ENCODE measurements around the gene SH3PXD2A. TPM values are rescaled to one million over a fixed set of nuclear protein-coding genes. Genes with fewer than 3 reads are reported as not detected.

Gene SH3PXD2A
- total RNA-seq, 1 experiment from 2014 or later, result 3.4 TPM

GRCh38 chr10:103834436-103835095, 20.8 kb downstream of the SH3PXD2A start:
- no peak for DNase-seq (ENCODE audit: low read depth)

- DNase-seq (ENCODE audit: low read depth), result no peak
These were observed 21.5 kb downstream of the SH3PXD2A start for GRCh38 chr10:103833731-103834365.

- DNase-seq (ENCODE audit: low read depth), result no peak
These were observed 22.6 kb downstream of the SH3PXD2A start for GRCh38 chr10:103832806-103833205.

GRCh38 chr10:103829838-103830465, 25.4 kb downstream of the SH3PXD2A start:
- DNase-seq (ENCODE audit: low read depth), result no peak

- no peak for DNase-seq (ENCODE audit: low read depth)
These were observed 26.1 kb downstream of the SH3PXD2A start for GRCh38 chr10:103829278-103829677.

GRCh38 chr10:103828587-103829197, 26.7 kb downstream of the SH3PXD2A start:
- DNase-seq (ENCODE audit: low read depth), result no peak

- peak; percentile 23 for DNase-seq (ENCODE audit: low read depth)
These were observed 27.3 kb downstream of the SH3PXD2A start for GRCh38 chr10:103828107-103828506.

- DNase-seq (ENCODE audit: low read depth), result no peak
These were observed 28.5 kb downstream of the SH3PXD2A start for GRCh38 chr10:103826885-103827284.

GRCh38 chr10:103824281-103824680, 31.1 kb downstream of the SH3PXD2A start:
- no peak for DNase-seq (ENCODE audit: low read depth)

GRCh38 chr10:103823706-103824272, 31.6 kb downstream of the SH3PXD2A start:
- no peak for DNase-seq (ENCODE audit: low read depth)

- DNase-seq (ENCODE audit: low read depth), result no peak
These were observed 32.6 kb downstream of the SH3PXD2A start for GRCh38 chr10:103822800-103823199.

GRCh38 chr10:103822107-103822716, 33.2 kb downstream of the SH3PXD2A start:
- no peak for DNase-seq (ENCODE audit: low read depth)

- DNase-seq (ENCODE audit: low read depth), result peak; percentile 55
These were observed 35.0 kb downstream of the SH3PXD2A start for GRCh38 chr10:103820101-103821062.

GRCh38 chr10:103819493-103819892, 35.9 kb downstream of the SH3PXD2A start:
- no peak for DNase-seq (ENCODE audit: low read depth)

- no peak for DNase-seq (ENCODE audit: low read depth)
These were observed 36.5 kb downstream of the SH3PXD2A start for GRCh38 chr10:103818765-103819374.

GRCh38 chr10:103818105-103818504, 37.3 kb downstream of the SH3PXD2A start:
- no peak for DNase-seq (ENCODE audit: low read depth)

- no peak for DNase-seq (ENCODE audit: low read depth)
These were observed 38.9 kb downstream of the SH3PXD2A start for GRCh38 chr10:103816431-103816830.

- no peak for DNase-seq (ENCODE audit: low read depth)
These were observed 40.6 kb downstream of the SH3PXD2A start for GRCh38 chr10:103814626-103815370.

- DNase-seq (ENCODE audit: low read depth), result no peak
These were observed 41.3 kb downstream of the SH3PXD2A start for GRCh38 chr10:103814105-103814504.
